Inferior parietal cortex (tissue), 1 donor: Measurements from ENCODE around the gene CHN2.

ENCODE experiments used
- DNase-seq: peaks from one replicate; pipeline ENCODE4 v3.0.0-alpha.2; 2016; ENCODE audit errors: extremely low spot score

CHN2 gene

DNA sequence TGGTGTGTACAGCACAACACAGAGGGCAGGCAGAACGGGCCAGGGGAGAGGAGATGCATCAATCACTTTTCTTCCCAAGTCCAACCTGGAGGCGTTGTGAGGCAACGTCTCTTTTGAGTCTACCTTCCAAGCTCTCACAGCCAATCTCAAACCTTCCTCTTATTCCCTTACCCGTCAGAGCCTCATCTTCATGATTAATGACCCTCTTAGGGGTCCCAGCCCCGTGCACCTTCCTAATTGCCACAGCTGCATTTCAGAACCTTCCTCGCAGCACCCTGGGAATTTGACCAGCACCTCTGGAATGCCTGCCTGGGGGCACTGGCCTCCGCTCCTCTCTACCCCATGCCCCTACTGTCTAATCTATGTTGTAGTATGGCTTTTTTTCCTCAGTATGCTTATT, 199.7 kb downstream of the CHN2 start:
- DNase-seq = no peak

DNA sequence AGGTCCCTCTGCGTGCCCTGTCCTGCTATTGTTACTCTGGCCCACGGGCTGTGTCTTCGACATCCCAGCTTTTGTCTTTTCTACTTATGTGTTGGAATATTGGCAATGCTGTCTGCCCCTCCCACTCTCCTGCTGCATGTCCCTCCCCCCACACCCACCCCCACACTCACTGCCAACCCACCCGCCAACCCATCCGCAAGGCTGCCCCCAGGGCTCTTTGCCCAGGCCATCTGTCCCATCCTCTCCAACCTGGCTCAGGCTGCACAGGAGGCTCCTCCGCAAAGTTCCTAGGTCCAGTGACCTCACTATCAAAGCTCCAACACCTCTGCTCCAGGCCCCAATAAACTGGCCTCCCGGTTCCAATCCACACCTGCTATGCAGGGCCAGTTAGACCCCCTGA, 202.0 kb downstream of the CHN2 start:
- no peak for DNase-seq

GRCh38 chr7:29397398-29397797, 202.8 kb downstream of the CHN2 start:
- no peak for DNase-seq

DNA sequence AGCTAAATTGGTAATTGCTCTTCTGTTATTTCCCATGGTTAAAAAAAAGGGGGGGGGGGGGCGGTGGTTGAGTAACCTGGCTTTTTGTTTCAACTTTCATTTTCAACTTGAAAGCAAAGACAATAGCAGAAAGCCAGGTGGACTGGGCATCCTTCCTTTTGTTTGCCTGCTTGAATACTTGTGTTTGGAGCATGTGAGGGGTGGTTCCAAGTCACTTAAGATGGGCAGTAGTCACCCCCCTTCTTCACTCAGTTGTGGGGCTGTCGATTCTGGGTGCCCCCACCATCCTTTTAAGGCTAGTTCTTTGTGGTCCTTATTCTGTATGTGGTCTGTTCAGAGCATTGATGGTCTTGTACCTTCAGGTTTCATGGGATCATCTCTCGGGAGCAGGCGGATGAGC, 203.4 kb downstream of the CHN2 start:
- DNase-seq = no peak

DNA sequence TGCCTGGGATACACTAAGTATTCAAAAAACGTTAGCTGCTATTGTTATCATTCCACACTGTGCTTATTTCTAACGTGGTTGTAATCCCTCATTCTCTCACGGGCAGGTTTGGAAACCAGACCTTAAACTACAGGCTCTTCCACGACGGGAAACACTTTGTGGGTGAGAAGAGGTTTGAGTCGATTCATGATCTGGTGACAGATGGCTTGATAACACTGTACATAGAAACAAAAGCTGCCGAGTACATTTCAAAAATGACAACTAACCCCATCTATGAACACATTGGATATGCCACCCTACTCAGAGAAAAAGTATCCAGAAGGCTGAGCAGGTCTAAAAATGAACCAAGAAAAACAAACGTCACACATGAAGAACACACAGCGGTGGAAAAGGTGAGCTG, 205.9 kb downstream of the CHN2 start:
- no peak for DNase-seq

- DNase-seq = no peak
Observed at GRCh38 chr7:29401769-29402168, 207.2 kb downstream of the CHN2 start.

- DNase-seq = no peak
Observed at GRCh38 chr7:29405891-29406290, 211.3 kb downstream of the CHN2 start.

GRCh38 chr7:29406366-29406765, 211.8 kb downstream of the CHN2 start:
- DNase-seq = no peak

DNA sequence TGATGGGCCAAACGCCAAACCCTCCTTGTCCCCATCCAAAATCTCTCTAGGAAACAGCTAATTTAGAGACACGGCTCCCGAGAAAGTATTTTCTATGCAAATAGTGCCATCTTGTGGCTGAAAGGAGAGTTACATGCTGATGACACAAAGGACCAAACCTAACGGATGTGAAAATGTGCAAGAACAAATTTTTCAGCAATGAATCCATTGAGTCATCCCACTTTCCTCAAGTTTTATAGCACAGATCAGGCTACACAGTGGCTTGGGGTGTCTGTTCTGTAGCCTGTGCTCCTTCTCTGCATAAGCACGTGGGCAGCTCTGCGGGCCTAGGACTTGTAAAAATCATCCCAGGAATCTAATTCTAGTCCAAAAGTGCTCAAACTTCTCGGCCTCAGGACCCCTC, 214.3 kb downstream of the CHN2 start:
- peak; percentile 97 for DNase-seq

GRCh38 chr7:29410996-29411395, 216.4 kb downstream of the CHN2 start:
- no peak for DNase-seq

DNA sequence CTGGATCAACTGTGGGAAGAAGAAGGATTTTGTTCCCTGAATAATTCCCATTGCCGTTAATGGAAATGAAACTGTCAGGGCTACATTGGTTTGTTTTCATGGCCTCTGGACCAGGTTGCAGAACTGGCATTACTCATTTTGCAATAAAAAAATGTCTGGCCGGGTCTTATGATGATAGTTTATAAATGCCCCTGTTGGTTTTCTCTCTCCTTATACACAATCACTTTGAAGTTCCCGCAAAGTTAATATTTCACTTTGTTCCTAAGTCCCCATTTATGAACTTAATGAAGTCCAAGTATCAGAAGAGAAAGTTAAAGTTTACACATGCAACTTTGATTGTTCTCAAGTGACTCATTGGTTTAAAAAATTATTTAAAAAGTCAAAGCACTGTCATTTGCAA, 218.3 kb downstream of the CHN2 start:
- no peak for DNase-seq

GRCh38 chr7:29413626-29414136, 219.1 kb downstream of the CHN2 start:
- no peak for DNase-seq

DNA sequence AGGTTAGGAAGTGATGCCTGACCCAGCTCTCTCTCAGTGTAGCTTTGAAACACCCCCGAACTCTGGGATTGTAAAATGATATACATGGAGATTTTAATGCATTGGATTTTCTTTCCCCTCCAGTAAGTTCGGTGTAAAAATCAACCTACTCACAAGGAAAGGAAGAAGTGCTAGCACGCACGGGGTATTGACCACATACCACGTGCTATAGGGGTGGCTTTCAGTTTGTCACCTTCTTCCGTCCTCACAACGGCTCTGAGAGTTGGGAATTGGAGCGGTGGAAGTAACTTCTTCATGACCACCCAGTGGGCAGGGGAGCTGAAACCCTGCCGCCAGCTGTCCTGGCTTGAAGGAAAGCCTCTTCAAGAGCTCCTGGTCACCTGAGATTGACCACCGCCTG, 219.6 kb downstream of the CHN2 start:
- DNase-seq = no peak

DNA sequence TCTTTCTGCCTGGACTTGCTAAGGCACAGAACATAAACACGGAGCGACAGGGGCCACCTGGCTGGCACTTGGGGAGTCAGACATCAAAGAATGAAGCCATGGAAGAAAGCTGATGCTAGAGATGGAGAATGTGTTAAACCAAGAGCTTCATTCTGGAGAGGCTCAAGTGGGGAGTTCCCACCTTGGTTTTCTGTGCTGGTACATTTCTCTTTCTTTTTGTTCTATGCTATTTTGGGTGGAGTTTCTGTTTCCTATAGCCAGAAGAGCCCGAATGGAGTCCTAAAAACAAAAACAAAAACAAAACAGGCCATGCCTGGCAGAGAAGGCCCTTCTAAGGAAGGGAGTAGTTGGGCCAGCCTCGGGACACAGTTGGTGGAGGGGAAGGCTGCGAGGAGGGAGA, 220.6 kb downstream of the CHN2 start:
- no peak for DNase-seq

GRCh38 chr7:29416276-29416937, 221.8 kb downstream of the CHN2 start:
- DNase-seq = no peak

GRCh38 chr7:29416938-29417305, 222.3 kb downstream of the CHN2 start:
- no peak for DNase-seq

GRCh38 chr7:29418056-29418455, 223.5 kb downstream of the CHN2 start:
- no peak for DNase-seq

DNA sequence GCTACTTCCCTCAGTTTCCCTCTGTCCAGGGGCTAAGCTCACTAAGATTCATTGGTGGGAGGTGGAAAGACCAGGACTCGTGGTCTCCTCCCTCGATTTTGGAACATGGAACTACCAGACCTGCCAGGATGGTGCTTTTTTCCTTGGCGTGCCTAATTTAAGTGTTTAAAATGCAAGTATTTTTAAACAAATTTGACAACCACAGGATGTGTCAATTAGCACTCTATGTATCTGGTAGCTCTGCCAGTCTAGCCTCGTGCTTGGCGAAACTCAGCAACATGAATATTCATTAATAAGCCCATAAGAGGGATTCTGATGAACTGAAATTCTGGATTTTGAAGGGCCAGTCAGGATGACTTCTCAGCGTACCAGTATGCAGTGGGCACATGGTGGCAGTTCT, 224.1 kb downstream of the CHN2 start:
- no peak for DNase-seq

GRCh38 chr7:29420011-29420410, 225.4 kb downstream of the CHN2 start:
- DNase-seq = no peak

DNA sequence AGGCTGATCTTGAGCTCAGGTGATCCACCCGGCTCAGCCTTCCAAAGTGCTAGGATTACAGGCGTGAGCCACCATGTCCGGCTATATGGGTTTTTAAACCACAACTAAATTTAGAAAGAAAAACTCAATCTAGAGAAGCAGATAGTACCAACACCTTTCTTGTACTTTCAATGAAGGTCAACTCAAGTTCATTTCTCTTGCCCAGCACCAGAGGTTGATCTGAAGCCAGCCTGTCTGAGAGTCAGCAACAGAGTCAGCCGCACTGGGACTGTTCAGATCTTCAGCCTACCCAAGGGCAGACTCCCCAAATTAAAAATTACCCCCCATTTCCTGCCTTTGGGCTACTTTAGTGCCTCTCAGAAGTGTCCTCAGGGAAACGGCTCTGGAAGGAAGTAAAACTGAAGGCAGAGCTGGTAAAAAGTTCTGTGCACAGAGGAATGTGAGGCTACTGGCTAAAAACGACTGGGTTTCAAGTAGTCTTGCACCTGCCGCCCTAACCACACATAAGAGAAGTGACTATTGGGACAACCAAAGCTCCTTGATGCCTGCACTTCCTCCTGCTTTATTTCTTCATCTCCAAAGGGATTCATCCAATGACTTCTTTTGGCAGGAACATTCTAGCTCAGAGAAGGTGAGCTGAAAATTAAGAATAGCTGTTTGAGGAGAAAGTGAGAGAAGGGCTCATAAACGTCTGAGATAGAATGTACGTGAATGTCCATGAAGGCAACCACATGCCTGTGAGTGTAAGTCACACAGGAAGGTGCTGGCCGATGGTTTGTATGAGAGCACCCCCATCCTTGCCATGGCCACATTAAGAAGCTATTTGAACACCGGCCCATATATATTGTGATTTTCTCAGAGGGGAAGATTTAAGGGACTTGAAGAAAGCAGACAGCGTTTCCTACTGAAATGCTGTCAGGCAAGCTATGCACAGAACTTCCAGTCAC, 226.7 kb downstream of the CHN2 start:
- no peak for DNase-seq

GRCh38 chr7:29422829-29423228, 228.3 kb downstream of the CHN2 start:
- no peak for DNase-seq

- no peak for DNase-seq
Observed at GRCh38 chr7:29424295-29424983, 229.9 kb downstream of the CHN2 start.

DNA sequence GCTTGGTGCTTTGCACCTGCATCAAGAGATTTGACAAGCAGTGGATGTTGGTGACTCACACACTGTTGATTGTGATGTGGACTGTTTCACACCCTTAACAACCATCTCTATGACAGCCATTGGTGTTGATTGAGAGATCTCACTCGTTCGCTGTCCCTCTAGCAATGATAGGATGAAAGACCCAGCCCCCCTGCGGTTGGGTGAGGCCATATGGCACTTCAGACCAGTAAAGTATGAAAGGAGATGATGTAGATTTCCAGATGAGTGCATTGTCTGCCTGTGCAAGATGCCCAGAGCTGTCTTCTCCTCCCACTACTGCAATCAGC, 230.4 kb downstream of the CHN2 start:
- no peak for DNase-seq
